CD4-positive, CD25-positive, alpha-beta regulatory T cell (primary cell): ENCODE measurements around the gene KCNAB1. TPM values are rescaled to one million over a fixed set of nuclear protein-coding genes. Genes with fewer than 3 reads are reported as not detected.

ENCODE experiments used
- ATAC-seq, 2 donors: fragments of 150-1000 bp; cut with Tn5 transposase; one replicate each; pipeline ENCODE4 v1.10.0; 2021; ENCODE audit warnings: low read depth in 2 of 2, moderate number of reproducible peaks in 2 of 2, moderate library complexity in 1 of 2
- DNase-seq, 3 donors: peaks; one replicate each; pipeline versions ENCODE4 v3.0.0 to v3.0.0-alpha.2; 2012 to 2022; ENCODE audit warnings: mixed read lengths in 1 of 3
- H3K27ac ChIP-seq: one replicate; pipeline ENCODE4 v1.7.0; 2013; ENCODE audit warnings: mild to moderate bottlenecking, low read length; ENCODE audit not compliant: insufficient read depth, poor library complexity, severe bottlenecking
- H3K27me3 ChIP-seq: one replicate; pipeline ENCODE4 v1.7.0; 2013; ENCODE audit warnings: low read length; ENCODE audit not compliant: control insufficient read depth, insufficient read depth
- H3K36me3 ChIP-seq: one replicate; pipeline ENCODE4 v1.7.0; 2013; ENCODE audit warnings: mild to moderate bottlenecking, low read length, moderate library complexity; ENCODE audit not compliant: control insufficient read depth, insufficient read depth
- H3K4me1 ChIP-seq: 2 replicates; pipeline ENCODE4 v1.7.0; 2013; ENCODE audit warnings: mild to moderate bottlenecking, low read length; ENCODE audit not compliant: insufficient read depth, control insufficient read depth, poor library complexity, severe bottlenecking
- H3K4me3 ChIP-seq: one replicate; pipeline ENCODE4 v1.7.0; 2013; ENCODE audit warnings: low read depth, mild to moderate bottlenecking, low read length, moderate library complexity
- H3K9me3 ChIP-seq, 2 experiments: 1 replicate in 1 of 2; 2 replicates in 1 of 2; pipeline ENCODE4 v1.7.0; 2013; ENCODE audit warnings: low read length in 2 of 2, mild to moderate bottlenecking in 1 of 2, moderate library complexity in 1 of 2; ENCODE audit not compliant: control insufficient read depth in 2 of 2
- H3K27ac Mint-ChIP-seq, 3 donors: one replicate each; pipeline ENCODE4 v1.8.0; 2020 to 2022; ENCODE audit warnings: mild to moderate bottlenecking in 3 of 3, mixed read lengths in 3 of 3, moderate library complexity in 2 of 3
- H3K27me3 Mint-ChIP-seq: one replicate; pipeline ENCODE4 v1.8.0; 2022; ENCODE audit warnings: mild to moderate bottlenecking, mixed read lengths
- H3K36me3 Mint-ChIP-seq: one replicate; pipeline ENCODE4 v1.8.0; 2020; ENCODE audit warnings: mixed read lengths
- H3K4me1 Mint-ChIP-seq, 4 donors: one replicate each; pipeline ENCODE4 v1.8.0; 2020 to 2022; ENCODE audit warnings: mixed read lengths in 4 of 4, mild to moderate bottlenecking in 1 of 4
- H3K4me3 Mint-ChIP-seq, 4 donors: one replicate each; pipeline ENCODE4 v1.8.0; 2020 to 2022; ENCODE audit warnings: mild to moderate bottlenecking in 4 of 4, mixed read lengths in 4 of 4, moderate library complexity in 3 of 4
- H3K9me3 Mint-ChIP-seq, 7 donors: one replicate each; pipeline ENCODE4 v1.8.0; 2020 to 2022; ENCODE audit warnings: mixed read lengths in 7 of 7, mild to moderate bottlenecking in 3 of 7, moderate library complexity in 2 of 7
- polyA plus RNA-seq, 4 donors: library from polyadenylated mRNA; unstranded; fragments of 300-500 nt; fragmentation: Illumina TruSeq; gene quantifications; one replicate each; pipeline ENCODE4 v1.2.3, GENCODE V29; 2021
- total RNA-seq: library from RNA; stranded (reverse); gene quantifications from one replicate; pipeline ENCODE4 v1.2.3, GENCODE V29; 2022

The KCNAB1 gene
- total and polyA plus RNA-seq, 5 donors from 2014 or later: 0.08 to 0.26 (median 0.17) TPM

DNA sequence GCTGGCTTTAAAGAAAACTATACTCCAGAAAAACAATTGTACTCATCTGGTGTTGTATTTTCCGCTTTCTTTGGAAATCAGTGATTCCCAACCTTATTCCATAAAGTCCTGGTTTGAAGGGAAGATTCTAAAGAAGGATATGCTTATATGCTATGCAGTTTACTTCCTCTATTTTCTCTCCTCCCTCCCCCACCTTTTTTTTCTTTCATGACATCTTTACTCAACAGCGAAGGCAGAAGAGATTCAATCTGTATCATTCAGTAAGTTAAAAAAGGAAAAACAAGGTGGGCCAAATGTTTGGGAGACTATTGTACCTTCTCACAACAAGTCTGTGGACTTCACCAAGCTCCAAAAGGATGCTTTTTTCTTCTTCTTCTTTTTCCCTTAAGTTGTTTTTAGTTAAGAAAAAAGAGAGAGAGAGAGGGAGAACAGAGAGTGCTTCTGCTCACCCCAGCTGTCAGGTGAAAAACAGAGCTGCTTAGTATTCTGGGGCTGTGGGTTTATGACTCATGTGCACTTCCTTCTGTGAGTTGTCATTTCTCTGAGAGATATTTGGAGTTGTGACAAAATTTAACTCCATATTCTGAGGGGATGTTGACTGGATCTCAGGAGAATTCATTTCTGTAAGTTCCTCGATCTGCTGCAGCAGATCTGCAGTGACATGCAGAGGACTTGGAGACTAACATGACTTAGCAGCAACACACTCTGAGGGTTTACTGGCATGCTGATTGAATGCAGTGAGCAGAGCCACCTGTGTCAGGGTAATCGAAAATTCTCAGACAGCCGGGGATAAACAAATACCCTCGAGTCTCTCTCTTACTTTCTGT, 363.8 kb downstream of the KCNAB1 start:
- Histone ChIP-seq H3K27me3 (no peaks in the 10 kb centered on the region), H3K36me3 (no peaks in the 10 kb centered on the region), H3K9me3 (no peaks in the 10 kb centered on the region), H3K4me1 (peaks cover 41% of the 10 kb centered on the region), H3K27ac (peak overlapping the region; percentile 90), H3K4me3 (peak overlapping the region; percentile 93)
- ATAC-seq: peak; percentile 85 to 87
- peak overlapping the region; percentile 77 to 97 (median 86) for H3K27ac Mint-ChIP-seq
- DNase-seq: peak; percentile 36 to 91 (median 70)
- H3K9me3 Mint-ChIP-seq: peaks cover 0 to 2% (median 0%) of the 10 kb centered on the region in 7 donors
- no peaks in the 10 kb centered on the region for H3K36me3 Mint-ChIP-seq
- H3K4me3 Mint-ChIP-seq: peak overlapping the region; percentile 52 to 79 (median 68)
- no peaks in the 10 kb centered on the region for H3K27me3 Mint-ChIP-seq
- peaks cover 15 to 46% (median 36%) of the 10 kb centered on the region in 4 donors for H3K4me1 Mint-ChIP-seq

DNA sequence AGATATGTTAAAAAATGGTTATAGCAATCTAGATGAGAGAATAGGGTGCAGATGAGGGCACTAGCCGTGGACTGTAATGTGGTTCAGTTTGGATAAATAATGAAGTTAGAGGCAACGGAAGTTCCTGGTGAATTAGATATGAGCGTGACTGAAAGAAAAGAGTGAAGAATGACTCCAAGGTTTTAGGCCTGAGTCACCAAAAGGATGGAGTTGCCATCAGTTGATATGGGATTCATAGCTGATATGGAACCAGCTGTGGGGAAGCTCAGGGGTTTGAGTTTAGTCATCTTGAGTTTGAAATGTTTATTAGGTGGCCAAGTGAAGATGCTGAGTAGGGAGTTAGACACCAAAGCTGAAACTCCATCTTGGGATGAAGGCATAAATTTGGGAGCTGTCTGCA, 368.4 kb downstream of the KCNAB1 start:
- Mint-ChIP-seq H3K27me3 (no peaks in the 10 kb centered on the region), H3K9me3 (peaks cover 0 to 2% (median 0%) of the 10 kb centered on the region in 7 donors), H3K4me3 (no peak overlapping the region), H3K36me3 (no peaks in the 10 kb centered on the region), H3K27ac (no peak overlapping the region), H3K4me1 (peaks cover 0 to 22% (median 16%) of the 10 kb centered on the region in 4 donors)
- Histone ChIP-seq H3K27ac (no peak overlapping the region), H3K9me3 (no peaks in the 10 kb centered on the region), H3K36me3 (no peaks in the 10 kb centered on the region), H3K27me3 (peaks cover 2% of the 10 kb centered on the region), H3K4me3 (no peak overlapping the region), H3K4me1 (peaks cover 18% of the 10 kb centered on the region)
- no peak for ATAC-seq
- DNase-seq: no peak

DNA sequence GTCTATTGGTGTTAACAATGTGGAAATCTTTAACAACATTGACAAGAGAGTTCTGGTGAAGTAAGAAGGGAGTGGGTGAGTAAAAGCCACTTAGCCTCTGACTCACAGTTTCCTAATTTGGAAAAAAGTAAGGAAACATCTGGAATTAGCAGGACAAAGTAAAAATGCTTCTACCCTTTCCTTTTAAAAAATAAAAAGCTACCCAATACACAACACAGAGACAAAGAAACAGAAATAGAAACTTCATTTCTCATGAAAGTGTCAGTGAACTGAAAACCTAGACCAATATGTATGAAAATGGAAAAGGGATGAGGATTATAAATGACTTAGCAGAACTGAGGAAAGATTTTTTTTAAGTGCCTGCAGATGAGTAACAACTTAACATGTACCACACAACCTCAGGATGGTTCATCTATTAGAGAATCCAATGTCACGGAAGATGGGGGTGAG, 369.1 kb downstream of the KCNAB1 start:
- DNase-seq (no peak), ATAC-seq (no peak)
- H3K27me3 ChIP-seq: peaks cover 5% of the 10 kb centered on the region
- Mint-ChIP-seq H3K4me3 (no peak overlapping the region), H3K4me1 (peaks cover 0 to 15% (median 12%) of the 10 kb centered on the region in 4 donors), H3K36me3 (no peaks in the 10 kb centered on the region), H3K9me3 (peaks cover 0 to 2% (median 0%) of the 10 kb centered on the region in 7 donors), H3K27me3 (no peaks in the 10 kb centered on the region), H3K27ac (no peak overlapping the region)
- H3K36me3 ChIP-seq: no peaks in the 10 kb centered on the region
- no peak overlapping the region for H3K4me3 ChIP-seq
- no peaks in the 10 kb centered on the region for H3K9me3 ChIP-seq
- no peak overlapping the region for H3K27ac ChIP-seq
- H3K4me1 ChIP-seq: peaks cover 12% of the 10 kb centered on the region

DNA sequence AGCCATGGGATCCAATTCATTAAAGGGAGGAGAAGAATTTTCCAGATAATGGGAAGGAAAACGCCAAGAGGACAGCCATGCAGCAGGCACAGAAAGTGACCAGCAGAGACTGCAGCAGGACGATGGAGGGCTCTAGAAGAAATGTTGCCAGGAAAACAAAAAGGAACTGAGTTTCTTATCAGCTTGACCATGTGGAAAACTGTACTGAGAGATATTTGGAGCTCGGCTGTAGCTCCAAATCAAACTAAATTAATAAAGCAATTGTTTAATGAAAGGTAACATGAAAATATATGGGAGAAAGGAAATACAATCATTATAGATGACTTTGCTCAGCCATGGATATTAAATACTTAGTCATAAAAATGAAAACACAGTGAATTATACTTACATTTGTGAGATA, 370.8 kb downstream of the KCNAB1 start:
- H3K27ac ChIP-seq: no peak overlapping the region
- H3K9me3 ChIP-seq: no peaks in the 10 kb centered on the region
- Mint-ChIP-seq H3K4me3 (no peak overlapping the region), H3K9me3 (peaks cover 0 to 2% (median 0%) of the 10 kb centered on the region in 7 donors), H3K36me3 (no peaks in the 10 kb centered on the region), H3K27ac (no peak overlapping the region), H3K27me3 (no peaks in the 10 kb centered on the region), H3K4me1 (peaks cover 0 to 4% (median 1%) of the 10 kb centered on the region in 4 donors)
- H3K36me3 ChIP-seq: no peaks in the 10 kb centered on the region
- no peak for DNase-seq
- no peak overlapping the region for H3K4me3 ChIP-seq
- ATAC-seq: no peak
- no peaks in the 10 kb centered on the region for H3K4me1 ChIP-seq
- peaks cover 6% of the 10 kb centered on the region for H3K27me3 ChIP-seq

DNA sequence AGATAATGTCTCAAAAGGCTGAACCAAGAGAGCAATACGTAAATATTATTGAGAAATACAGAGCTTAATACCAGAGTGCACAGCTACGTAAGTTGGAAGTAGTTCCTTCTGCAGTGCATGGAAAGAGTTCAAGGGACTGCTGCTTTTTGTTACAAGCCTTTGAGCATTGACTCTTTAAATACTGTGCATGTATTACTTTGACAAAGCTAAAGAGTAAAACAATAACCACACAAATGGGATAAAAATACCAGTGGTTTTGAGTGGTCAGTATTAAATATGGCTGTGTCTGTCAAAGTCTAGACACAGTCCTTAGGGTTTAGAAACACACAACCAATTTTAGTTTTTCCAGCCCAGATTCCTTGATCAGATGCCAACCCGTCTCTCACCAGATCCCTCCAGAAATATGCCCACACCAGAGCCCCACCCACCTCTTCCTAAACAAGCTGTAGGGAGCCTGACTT, 372.5 kb downstream of the KCNAB1 start:
- Mint-ChIP-seq H3K27ac (no peak overlapping the region), H3K9me3 (peaks cover 0 to 2% (median 0%) of the 10 kb centered on the region in 7 donors), H3K4me1 (peaks cover 0 to 1% (median 0%) of the 10 kb centered on the region in 4 donors), H3K27me3 (no peaks in the 10 kb centered on the region), H3K4me3 (no peak overlapping the region), H3K36me3 (no peaks in the 10 kb centered on the region)
- ATAC-seq (no peak), DNase-seq (no peak)
- Histone ChIP-seq H3K9me3 (no peaks in the 10 kb centered on the region), H3K4me1 (no peaks in the 10 kb centered on the region), H3K36me3 (no peaks in the 10 kb centered on the region), H3K27me3 (peaks cover 6% of the 10 kb centered on the region), H3K4me3 (no peak overlapping the region), H3K27ac (no peak overlapping the region)

DNA sequence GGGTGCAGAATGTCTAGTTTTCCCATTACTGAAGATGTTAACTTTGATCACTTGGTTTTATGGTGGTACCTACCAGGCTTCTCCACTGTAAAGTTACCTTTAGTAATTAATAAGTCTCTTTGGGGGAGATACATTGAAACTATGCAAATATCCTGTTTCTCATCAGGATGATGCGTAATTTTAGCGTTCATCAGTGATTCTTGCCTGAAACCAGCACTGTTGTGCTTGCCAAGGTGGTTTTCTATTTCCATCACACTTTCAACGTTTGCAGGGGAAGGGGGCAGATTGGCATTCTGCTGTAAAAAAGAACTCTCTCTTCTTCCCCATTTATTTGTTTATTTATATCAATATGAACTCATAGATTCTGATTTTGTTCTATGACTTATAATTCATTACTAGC, 373.5 kb downstream of the KCNAB1 start:
- no peak overlapping the region for H3K4me3 Mint-ChIP-seq
- Histone ChIP-seq H3K9me3 (no peaks in the 10 kb centered on the region), H3K4me1 (no peaks in the 10 kb centered on the region), H3K4me3 (no peak overlapping the region), H3K36me3 (no peaks in the 10 kb centered on the region), H3K27me3 (peaks cover 6% of the 10 kb centered on the region), H3K27ac (no peak overlapping the region)
- no peak for DNase-seq
- peaks cover 0 to 6% (median 1%) of the 10 kb centered on the region in 7 donors for H3K9me3 Mint-ChIP-seq
- peaks cover 0 to 1% (median 0%) of the 10 kb centered on the region in 4 donors for H3K4me1 Mint-ChIP-seq
- H3K27ac Mint-ChIP-seq: no peak overlapping the region
- ATAC-seq: no peak
- no peaks in the 10 kb centered on the region for H3K36me3 Mint-ChIP-seq
- no peaks in the 10 kb centered on the region for H3K27me3 Mint-ChIP-seq

DNA sequence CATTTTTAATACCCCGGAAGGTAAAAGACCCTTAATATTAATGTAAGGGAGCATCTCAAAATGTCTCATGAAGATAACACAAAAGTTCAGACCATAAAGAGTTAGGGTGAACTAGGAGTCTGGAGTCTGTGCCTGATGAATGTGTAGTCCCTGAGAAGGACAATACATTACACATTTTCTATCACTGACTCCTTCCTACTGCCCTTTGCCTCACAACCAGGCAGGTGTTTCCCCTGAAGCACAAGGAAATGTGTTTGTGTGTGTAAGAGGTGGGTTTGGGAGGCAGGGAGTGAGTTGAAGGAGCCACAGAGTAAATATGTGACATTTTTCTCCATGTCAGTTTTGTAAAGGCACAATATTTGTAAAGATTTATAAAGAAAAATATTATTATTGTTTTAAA, 375.4 kb downstream of the KCNAB1 start:
- H3K27me3 ChIP-seq: peaks cover 5% of the 10 kb centered on the region
- H3K4me3 ChIP-seq: no peak overlapping the region
- no peak overlapping the region for H3K27ac Mint-ChIP-seq
- DNase-seq (no peak), ATAC-seq (no peak)
- no peaks in the 10 kb centered on the region for H3K36me3 Mint-ChIP-seq
- H3K27ac ChIP-seq: no peak overlapping the region
- H3K4me1 ChIP-seq: no peaks in the 10 kb centered on the region
- no peaks in the 10 kb centered on the region for H3K9me3 ChIP-seq
- no peaks in the 10 kb centered on the region for H3K27me3 Mint-ChIP-seq
- peaks cover 0 to 1% (median 0%) of the 10 kb centered on the region in 4 donors for H3K4me1 Mint-ChIP-seq
- H3K4me3 Mint-ChIP-seq: no peak overlapping the region
- H3K36me3 ChIP-seq: no peaks in the 10 kb centered on the region
- peaks cover 0 to 6% (median 1%) of the 10 kb centered on the region in 7 donors for H3K9me3 Mint-ChIP-seq
